ENCODE measurements around the gene GRK5.

DNA sequence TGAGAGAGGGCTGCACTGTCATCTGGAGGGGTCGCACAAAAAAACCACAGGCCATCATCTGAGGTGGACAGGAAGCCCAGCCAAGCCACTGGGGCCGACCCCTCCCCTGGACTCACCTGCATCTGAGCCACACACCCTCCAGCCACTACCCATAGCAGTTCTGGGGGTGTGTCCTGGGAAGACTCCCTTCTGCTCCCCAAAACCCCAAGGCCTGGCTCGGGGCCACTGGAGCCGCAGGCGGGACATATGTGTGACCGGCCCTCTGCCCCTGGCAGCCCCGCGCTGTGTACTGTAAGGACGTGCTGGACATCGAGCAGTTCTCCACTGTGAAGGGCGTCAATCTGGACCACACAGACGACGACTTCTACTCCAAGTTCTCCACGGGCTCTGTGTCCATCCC, 245.0 kb downstream of the GRK5 start:
- TF ChIP-seq ZNF384 (IDR thresholded peaks at IDR 0.05) (no peak), SP1 (IDR thresholded peaks at IDR 0.05) (no peak), CTBP1 (IDR thresholded peaks at IDR 0.05; ENCODE audit: borderline replicate concordance) (no peak), NFRKB (IDR thresholded peaks at IDR 0.05) (no peak), HDGF (IDR thresholded peaks at IDR 0.05; ENCODE audit: borderline replicate concordance) (no peak), FOXK2 (IDR thresholded peaks at IDR 0.05) (no peak), SUZ12 (IDR thresholded peaks at IDR 0.05) (no peak), BHLHE40 (IDR thresholded peaks at IDR 0.05; ENCODE audit: borderline replicate concordance) (no peak), LEF1 (IDR thresholded peaks at IDR 0.05; ENCODE audit: borderline replicate concordance) (no peak), TARDBP (IDR thresholded peaks at IDR 0.05) (no peak)

All from HEK293T (cell line).